ENCODE measurements around the gene ELL2. TPM values are rescaled to one million over a fixed set of nuclear protein-coding genes. Genes with fewer than 3 reads are reported as not detected.

Gene ELL2
- polyA plus RNA-seq, 1 of the 3 experiments (the other 2 are of a cell fraction): 18.4 TPM

- TF ChIP-seq RFX5 (IDR thresholded peaks at IDR 0.05; ENCODE audit: low read length) (no peak), MXI1 (IDR thresholded peaks at IDR 0.05; ENCODE audit: low read depth, low read length) (no peak), EP300 (IDR thresholded peaks at IDR 0.05; ENCODE audit: borderline replicate concordance in 1 of 2, low read depth in 1 of 2, low read length in 1 of 2) (no peak), TAF1 (IDR thresholded peaks at IDR 0.05; ENCODE audit: borderline replicate concordance, low read depth, low read length) (no peak), CTCF (IDR thresholded peaks at IDR 0.05) (no peak), MAX (IDR thresholded peaks at IDR 0.05; ENCODE audit: low read depth) (no peak), USF2 (IDR thresholded peaks at IDR 0.05; ENCODE audit: borderline replicate concordance, low read depth, low read length) (no peak), NFIC (IDR thresholded peaks at IDR 0.05; ENCODE audit: borderline replicate concordance) (no peak), TEAD4 (IDR thresholded peaks at IDR 0.05; ENCODE audit: borderline replicate concordance, insufficient read depth) (no peak), ZBTB33 (IDR thresholded peaks at IDR 0.05; ENCODE audit: borderline replicate concordance, low read depth) (no peak), TCF12 (IDR thresholded peaks at IDR 0.05) (peak; percentile 30; the same call in 1 of the 2 replicates), POLR2AphosphoS5 (IDR thresholded peaks at IDR 0.05; ENCODE audit: low read depth, low read length) (no peak), PBX3 (IDR thresholded peaks at IDR 0.05) (peak; percentile 33; the same call in 1 of the 2 replicates)
- Histone ChIP-seq H3K36me3 (replicated peaks in 1 of 2; ENCODE audit: control insufficient read depth in 1 of 2, insufficient read depth in 2 of 2, low read length in 1 of 2) (no peaks in the 10 kb centered on the region), H2AFZ (ENCODE audit: low read depth) (no peak overlapping the region), H4K20me1 (ENCODE audit: insufficient read depth) (no peaks in the 10 kb centered on the region), H3K9ac (no peak overlapping the region), H3K9me2 (no peaks in the 10 kb centered on the region), H3K27ac (ENCODE audit: low read depth in 2 of 2, low read length in 1 of 2) (no peak overlapping the region; a peak in 1 of 4 replicates), H3K79me2 (ENCODE audit: insufficient read depth) (no peaks in the 10 kb centered on the region), H3K27me3 (ENCODE audit: insufficient read depth) (no peaks in the 10 kb centered on the region), H3F3A (replicated peaks; ENCODE audit: insufficient read depth) (peaks cover 12% of the 10 kb centered on the region), H3K9me3 (peaks cover 8% of the 10 kb centered on the region; the same call in 1 of the 2 replicates), H3K4me3 (ENCODE audit: low read depth in 2 of 2, low read length in 1 of 2) (no peak overlapping the region), H3K4me1 (ENCODE audit: control insufficient read depth in 1 of 2, insufficient read depth in 2 of 2, low read depth in 1 of 2, low read length in 1 of 2) (no peaks in the 10 kb centered on the region), H3K4me2 (no peak overlapping the region)
- 74% methylated on average over 3 of the region's 3 CpGs for WGBS (ENCODE audit: low lambda C conversion rate)
- DNase-seq: no peak
- ChIA-PET POLR2A (no interaction called here), CTCF (interaction anchor here (0.7 to 1.0 kb wide), 2 partner anchors 14 to 145 kb away, joined by 3 read pairs; no protein-coding TSS in a partner anchor)
Measured at GRCh38 chr5:96008987-96009647, 47.5 kb upstream of the ELL2 start.

Measured in SK-N-SH (cell line).